Astrocyte (in vitro differentiated cells and primary cell): ENCODE results near the gene USP3.

ENCODE experiments used
- EZH2 ChIP-seq: IDR thresholded peaks from 2 replicates; pipeline ENCODE4 v1.6.1; 2012; ENCODE audit warnings: mild to moderate bottlenecking, low read length, inconsistent platforms; ENCODE audit not compliant: insufficient read depth
- TF ChIP-seq, protein P1 (sequence below): IDR thresholded peaks from 2 replicates; pipeline ENCODE4 v1.5.1; 2011; ENCODE audit warnings: low read depth, mild to moderate bottlenecking, inconsistent platforms, low read length, moderate library complexity; ENCODE audit not compliant: insufficient read depth

DNA sequence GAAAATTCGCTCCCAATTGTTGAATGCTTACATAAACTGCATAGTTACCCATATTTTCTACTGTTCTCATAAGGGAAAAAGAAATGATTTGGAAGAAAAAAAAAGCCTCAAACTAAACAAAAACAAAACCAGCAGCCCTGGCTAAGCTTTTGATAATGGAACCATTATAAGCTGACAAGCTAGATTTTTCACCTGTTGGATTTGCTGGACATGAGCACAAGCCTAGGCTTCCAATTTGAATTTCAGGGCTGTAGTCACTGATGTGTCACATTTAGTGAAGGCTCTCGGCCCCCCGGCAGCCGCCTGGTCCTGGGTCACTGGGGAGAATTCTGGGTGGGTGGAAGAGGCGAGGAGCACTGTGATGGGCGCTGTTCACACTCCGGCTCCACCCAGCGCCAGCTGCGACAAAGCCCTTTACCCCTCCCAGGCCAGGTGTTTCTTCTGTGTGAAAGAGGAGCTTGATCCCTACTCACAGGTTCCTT, 97.4 kb downstream of the USP3 start:
- TF ChIP-seq, protein P1, sequence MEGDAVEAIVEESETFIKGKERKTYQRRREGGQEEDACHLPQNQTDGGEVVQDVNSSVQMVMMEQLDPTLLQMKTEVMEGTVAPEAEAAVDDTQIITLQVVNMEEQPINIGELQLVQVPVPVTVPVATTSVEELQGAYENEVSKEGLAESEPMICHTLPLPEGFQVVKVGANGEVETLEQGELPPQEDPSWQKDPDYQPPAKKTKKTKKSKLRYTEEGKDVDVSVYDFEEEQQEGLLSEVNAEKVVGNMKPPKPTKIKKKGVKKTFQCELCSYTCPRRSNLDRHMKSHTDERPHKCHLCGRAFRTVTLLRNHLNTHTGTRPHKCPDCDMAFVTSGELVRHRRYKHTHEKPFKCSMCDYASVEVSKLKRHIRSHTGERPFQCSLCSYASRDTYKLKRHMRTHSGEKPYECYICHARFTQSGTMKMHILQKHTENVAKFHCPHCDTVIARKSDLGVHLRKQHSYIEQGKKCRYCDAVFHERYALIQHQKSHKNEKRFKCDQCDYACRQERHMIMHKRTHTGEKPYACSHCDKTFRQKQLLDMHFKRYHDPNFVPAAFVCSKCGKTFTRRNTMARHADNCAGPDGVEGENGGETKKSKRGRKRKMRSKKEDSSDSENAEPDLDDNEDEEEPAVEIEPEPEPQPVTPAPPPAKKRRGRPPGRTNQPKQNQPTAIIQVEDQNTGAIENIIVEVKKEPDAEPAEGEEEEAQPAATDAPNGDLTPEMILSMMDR: no peak
- no peak for TF ChIP-seq EZH2
